GM21529 (cell line): ENCODE results near the gene TLR8.
"Not testable (repeated sequence)": the region's sequence is repeated elsewhere in the genome, so short reads cannot be mapped to it uniquely, and the experiment has no call there.

Experiments used
- ATAC-seq: cut with Tn5 transposase; IDR thresholded peaks from one replicate; pipeline ENCODE4 v1.9.1; 2021; ENCODE audit not compliant: unreplicated experiment

The TLR8 gene

GRCh38 chrX:12963210-12963850 lies 56.9 kb downstream of the TLR8 start:
- not testable (repeated sequence) for ATAC-seq

- no peak for ATAC-seq
Measured at GRCh38 chrX:12965131-12965940, 58.9 kb downstream of the TLR8 start.

- ATAC-seq: no peak
Measured at GRCh38 chrX:12966151-12966550, 59.7 kb downstream of the TLR8 start.

DNA sequence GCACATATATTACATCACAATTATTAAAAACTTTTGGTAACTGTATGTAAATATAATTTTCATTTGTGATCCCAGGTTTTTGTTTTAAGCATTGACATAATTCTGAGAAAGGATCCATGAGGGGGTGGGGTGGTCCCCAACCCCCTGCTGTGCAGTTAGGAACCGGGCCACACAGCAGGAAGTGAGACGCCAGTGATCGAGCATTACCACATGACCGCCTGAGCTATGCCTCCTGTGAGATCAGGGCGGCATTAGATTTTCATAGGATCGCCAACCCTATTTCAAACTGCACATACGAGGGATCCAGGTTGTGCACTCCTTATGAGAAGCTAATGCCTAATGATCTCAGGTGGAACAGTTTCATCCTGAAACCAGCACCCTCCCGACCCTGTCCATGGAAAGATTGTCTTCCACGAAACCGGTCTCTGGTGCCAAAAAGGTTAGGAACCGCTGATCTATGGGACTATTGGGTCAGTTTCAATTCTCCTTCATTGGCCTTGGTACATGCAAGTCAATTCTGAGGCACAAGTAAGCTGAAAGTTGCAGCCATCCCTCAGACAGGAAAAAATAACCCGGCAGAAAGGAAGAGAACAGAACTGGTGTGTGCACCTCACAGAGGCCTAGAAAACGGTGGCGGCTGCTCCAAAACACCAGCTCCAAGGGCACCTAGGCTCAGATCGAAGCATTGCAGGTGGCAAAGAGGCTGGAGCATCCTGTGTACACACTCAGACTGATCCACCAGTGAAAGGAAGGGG lies 61.5 kb downstream of the TLR8 start:
- ATAC-seq: no peak

DNA sequence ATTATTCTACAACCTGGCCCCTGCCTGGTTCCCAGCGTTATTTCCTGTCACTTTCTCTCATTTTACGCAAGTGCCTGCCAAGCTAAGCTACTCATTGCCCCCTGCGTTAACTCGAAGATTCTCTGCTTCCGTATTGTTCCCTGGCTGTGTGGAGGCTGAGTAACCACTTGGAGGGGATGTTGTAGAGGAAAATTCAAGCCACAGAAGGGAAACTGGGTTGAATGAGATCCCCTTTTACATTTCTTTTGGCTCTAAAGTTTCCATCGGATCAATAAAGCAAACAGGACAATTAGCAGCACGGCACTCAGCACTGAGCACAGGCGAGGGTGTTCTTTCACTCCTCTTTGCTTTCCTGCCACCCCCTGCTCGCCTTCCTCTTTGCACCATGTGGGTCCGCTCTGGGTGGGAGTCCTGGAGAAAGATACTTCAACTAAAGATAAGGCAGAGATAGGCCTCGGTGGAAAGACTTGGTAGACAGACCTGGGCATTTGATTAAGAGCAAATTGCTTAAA lies 64.3 kb downstream of the TLR8 start:
- no peak for ATAC-seq

GRCh38 chrX:12971282-12972003 lies 65.0 kb downstream of the TLR8 start:
- ATAC-seq: no peak

GRCh38 chrX:12972243-12972642 lies 65.8 kb downstream of the TLR8 start:
- ATAC-seq: no peak
